ENCODE results near the gene TRIM3. TPM values are rescaled to one million over a fixed set of nuclear protein-coding genes. Genes with fewer than 3 reads are reported as not detected.

Gene TRIM3
- total RNA-seq, 2 donors from 2014 or later: 20.3 to 23.7 TPM

DNA sequence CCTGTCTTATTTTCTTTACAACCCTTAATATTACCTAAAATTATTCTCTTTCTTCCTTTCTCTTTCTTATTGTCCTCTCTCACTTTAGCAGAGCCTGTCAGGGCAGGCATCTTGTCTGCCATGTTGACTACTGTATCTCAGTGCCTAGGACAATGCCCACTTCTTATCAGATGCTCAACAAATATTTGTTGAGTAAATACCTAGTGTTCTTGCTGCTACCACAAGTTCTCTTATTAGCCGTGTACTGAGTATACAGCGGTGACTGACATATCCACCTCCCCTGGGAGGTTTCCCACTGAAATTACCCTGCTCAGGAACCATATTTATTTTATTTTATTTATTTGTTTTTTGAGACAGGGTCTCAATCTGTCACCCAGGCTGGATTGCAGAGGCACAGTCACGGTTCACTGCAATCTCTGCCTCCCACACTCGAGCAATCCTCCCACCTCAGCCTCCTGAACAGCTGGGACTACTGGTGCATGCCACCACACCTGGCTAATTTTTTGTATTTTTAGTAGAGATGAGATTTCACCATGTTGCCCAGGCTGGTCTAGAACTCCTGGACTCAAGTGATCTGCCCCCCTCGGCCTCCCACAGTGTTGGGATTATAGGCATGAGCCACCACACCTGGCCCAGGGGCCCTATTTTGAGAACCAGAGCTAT lies 39.6 kb downstream of the TRIM3 start:
- WGBS: 48% methylated on average over 5 of the region's 5 CpGs
- peak; percentile 21 for DNase-seq (ENCODE audit: low spot score)

DNA sequence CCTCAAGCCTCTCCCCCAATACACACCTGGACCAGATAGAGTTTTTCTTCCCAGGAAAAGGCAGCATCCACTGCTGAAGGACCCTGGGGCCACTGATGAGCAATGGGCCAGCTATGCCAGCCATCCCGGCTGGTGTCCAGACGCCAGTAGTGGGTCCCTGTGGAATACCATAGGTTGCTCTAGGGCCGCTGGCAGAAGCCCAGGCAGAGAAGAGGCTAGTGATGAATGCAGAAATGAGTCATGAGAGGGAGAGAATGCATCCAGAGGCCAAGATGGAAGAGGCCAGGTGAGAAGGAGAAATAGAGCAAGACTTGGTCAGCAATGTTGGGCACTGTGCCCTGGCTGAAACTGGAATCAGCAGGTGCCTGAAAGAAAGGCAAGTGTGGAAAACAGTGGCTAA lies 41.9 kb downstream of the TRIM3 start:
- H3K4me1 ChIP-seq (replicated peaks): no peaks in the 10 kb centered on the region

More for the DNA sequence above, 39.6 kb downstream of the TRIM3 start:
- peak; percentile 83 for TF ChIP-seq POLR2AphosphoS5 (IDR thresholded peaks at IDR 0.05)
- TF ChIP-seq, protein P1, sequence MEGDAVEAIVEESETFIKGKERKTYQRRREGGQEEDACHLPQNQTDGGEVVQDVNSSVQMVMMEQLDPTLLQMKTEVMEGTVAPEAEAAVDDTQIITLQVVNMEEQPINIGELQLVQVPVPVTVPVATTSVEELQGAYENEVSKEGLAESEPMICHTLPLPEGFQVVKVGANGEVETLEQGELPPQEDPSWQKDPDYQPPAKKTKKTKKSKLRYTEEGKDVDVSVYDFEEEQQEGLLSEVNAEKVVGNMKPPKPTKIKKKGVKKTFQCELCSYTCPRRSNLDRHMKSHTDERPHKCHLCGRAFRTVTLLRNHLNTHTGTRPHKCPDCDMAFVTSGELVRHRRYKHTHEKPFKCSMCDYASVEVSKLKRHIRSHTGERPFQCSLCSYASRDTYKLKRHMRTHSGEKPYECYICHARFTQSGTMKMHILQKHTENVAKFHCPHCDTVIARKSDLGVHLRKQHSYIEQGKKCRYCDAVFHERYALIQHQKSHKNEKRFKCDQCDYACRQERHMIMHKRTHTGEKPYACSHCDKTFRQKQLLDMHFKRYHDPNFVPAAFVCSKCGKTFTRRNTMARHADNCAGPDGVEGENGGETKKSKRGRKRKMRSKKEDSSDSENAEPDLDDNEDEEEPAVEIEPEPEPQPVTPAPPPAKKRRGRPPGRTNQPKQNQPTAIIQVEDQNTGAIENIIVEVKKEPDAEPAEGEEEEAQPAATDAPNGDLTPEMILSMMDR (IDR thresholded peaks at IDR 0.05): no peak
- Histone ChIP-seq H3K27me3 (replicated peaks; ENCODE audit: insufficient read depth) (no peaks in the 10 kb centered on the region), H3K9me3 (no peaks in the 10 kb centered on the region), H3K27ac (peak overlapping the region in 1 of 2 donors; percentile 19), H3K36me3 (no peaks in the 10 kb centered on the region), H3K4me3 (no peak overlapping the region), H3K4me1 (replicated peaks) (no peaks in the 10 kb centered on the region)
- intact Hi-C loops (cut with DNase I): no loop called here

DNA sequence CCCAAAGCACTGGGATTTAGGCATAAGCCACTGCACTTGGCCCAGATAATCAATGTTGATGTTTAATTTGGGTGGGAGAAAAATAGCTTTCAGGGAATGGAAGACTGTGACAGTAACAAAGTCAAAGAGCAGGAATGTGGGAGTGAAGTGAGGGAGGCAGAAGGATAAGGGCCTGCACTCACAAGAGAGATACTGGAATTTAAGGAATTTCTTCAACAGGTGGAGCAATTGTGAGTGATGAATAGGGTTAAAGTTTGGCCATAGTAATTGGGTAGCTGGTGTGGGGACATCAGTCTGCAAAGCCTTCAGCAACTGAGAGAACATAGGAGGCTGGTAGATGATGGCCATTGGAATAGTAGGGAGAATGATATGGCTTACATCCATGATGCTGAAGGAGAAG lies 46.2 kb downstream of the TRIM3 start:
- no peak for DNase-seq (ENCODE audit: low spot score)
- Histone ChIP-seq H3K27me3 (replicated peaks; ENCODE audit: insufficient read depth) (no peaks in the 10 kb centered on the region), H3K9me3 (no peaks in the 10 kb centered on the region), H3K27ac (no peak overlapping the region), H3K4me3 (no peak overlapping the region), H3K4me1 (replicated peaks) (no peaks in the 10 kb centered on the region), H3K36me3 (no peaks in the 10 kb centered on the region)
- TF ChIP-seq POLR2AphosphoS5 (IDR thresholded peaks at IDR 0.05): no peak
- TF ChIP-seq, protein P1 (IDR thresholded peaks at IDR 0.05): no peak
- no peak for TF ChIP-seq POLR2A (IDR thresholded peaks at IDR 0.05)
- intact Hi-C loops (cut with DNase I): no loop called here

More for the DNA sequence above, 41.9 kb downstream of the TRIM3 start:
- H3K27me3 ChIP-seq (replicated peaks; ENCODE audit: insufficient read depth): no peaks in the 10 kb centered on the region
- H3K4me3 ChIP-seq: no peak overlapping the region
- no peaks in the 10 kb centered on the region for H3K36me3 ChIP-seq
- no peak overlapping the region for H3K27ac ChIP-seq
- 89% methylated on average over 3 of the region's 3 CpGs for WGBS
- no peak for TF ChIP-seq POLR2A (IDR thresholded peaks at IDR 0.05)
- TF ChIP-seq POLR2AphosphoS5 (IDR thresholded peaks at IDR 0.05): no peak
- TF ChIP-seq, protein P1 (IDR thresholded peaks at IDR 0.05): no peak
- intact Hi-C loops (cut with DNase I): no loop called here
- H3K9me3 ChIP-seq: no peaks in the 10 kb centered on the region
- no peak for DNase-seq (ENCODE audit: low spot score)

DNA sequence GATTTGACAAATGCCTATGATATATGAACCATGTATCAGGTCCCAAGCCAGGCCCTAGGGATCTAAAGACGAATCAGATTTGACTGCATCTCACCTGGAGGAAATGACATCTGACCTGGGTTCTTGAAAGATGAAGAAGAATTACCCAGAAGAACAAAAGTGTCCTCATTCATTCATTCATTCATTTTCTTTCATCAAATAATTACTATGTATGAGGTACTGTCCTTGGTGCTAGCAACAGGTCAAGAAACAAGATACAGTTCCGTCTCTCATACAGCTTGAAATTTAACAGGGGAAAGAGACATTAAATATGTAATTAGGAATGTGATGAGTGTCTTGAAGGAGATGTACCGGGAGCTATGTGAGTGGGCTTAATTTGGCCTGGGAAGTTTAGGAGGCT lies 53.1 kb downstream of the TRIM3 start:
- intact Hi-C loops (cut with DNase I): no loop called here
- 95% methylated on average over 3 of the region's 3 CpGs for WGBS

DNA sequence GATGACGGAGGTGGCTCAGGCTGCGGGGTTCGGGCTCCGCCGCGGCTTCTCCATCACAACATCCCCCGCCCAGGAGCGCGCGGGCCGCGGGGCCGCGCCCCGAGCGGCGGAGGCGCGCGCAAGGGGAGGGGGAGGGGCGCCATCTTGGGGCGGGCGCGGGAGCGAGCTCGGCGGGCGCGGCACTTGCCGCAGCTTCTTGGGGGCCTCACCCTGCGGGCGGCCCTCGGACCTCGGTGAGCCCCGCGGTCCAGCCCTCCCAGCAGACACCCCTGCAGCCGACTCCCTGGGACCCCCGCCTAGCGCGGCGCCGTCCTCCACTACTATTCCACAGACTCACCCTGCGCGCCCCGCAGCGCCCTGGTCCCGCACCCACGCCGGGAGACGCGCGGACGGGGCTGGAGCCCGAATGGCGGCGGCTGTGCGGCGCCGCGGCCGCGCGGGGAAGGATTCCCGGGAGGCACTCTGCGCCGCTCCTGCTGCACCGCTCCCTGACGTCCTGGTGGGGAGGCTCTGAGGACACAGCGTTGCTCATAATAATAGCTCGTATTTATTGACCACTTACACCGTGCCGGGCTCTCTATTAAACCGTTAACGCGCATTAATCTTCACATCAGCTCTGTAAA lies 54.6 kb downstream of the TRIM3 start, which contains the start of gene APBB1:
Gene APBB1, minus strand, starts transcription at position 86 of the 623 bp plus-strand sequence. CDS start 7,747 bp downstream, outside the sequence.
- Histone ChIP-seq H3K9me3 (no peaks in the 10 kb centered on the region), H3K27me3 (replicated peaks; ENCODE audit: insufficient read depth) (no peaks in the 10 kb centered on the region), H3K27ac (peak within 1 kb of the TSS; percentile 82 to 91), H3K4me1 (replicated peaks) (peaks cover 5% of the 10 kb centered on the region), H3K4me3 (peak within 1 kb of the TSS; percentile 86 to 92), H3K36me3 (no peaks in the 10 kb centered on the region)
- TF ChIP-seq, protein P1 (IDR thresholded peaks at IDR 0.05): peak in 2 of 4 experiments; percentile 20
- TF ChIP-seq POLR2A (IDR thresholded peaks at IDR 0.05): peak; percentile 3
- no peak for TF ChIP-seq POLR2AphosphoS5 (IDR thresholded peaks at IDR 0.05)
- intact Hi-C loops (cut with DNase I): no loop called here
- WGBS: under 1% methylated on average over 59 of the region's 75 CpGs
- peak; percentile 56 for DNase-seq (ENCODE audit: low spot score)

More for the DNA sequence above, 53.1 kb downstream of the TRIM3 start:
- no peaks in the 10 kb centered on the region for H3K36me3 ChIP-seq
- H3K4me1 ChIP-seq (replicated peaks): peaks cover 5% of the 10 kb centered on the region
- no peak for DNase-seq (ENCODE audit: low spot score)
- no peak for TF ChIP-seq POLR2A (IDR thresholded peaks at IDR 0.05)
- H3K9me3 ChIP-seq: no peaks in the 10 kb centered on the region
- no peak overlapping the region for H3K4me3 ChIP-seq
- H3K27me3 ChIP-seq (replicated peaks; ENCODE audit: insufficient read depth): no peaks in the 10 kb centered on the region
- no peak overlapping the region for H3K27ac ChIP-seq

Measured in prostate gland (tissue), 2 donors.